GM10266 (cell line): ENCODE results near the gene HOXC4.

ENCODE experiments used
- DNase-seq: peaks from one replicate; pipeline ENCODE4 v3.0.0; 2012; ENCODE audit errors: extremely low spot score
- TF ChIP-seq, protein P1 (sequence below): IDR thresholded peaks from 2 replicates; pipeline ENCODE4 v1.5.1; 2012; ENCODE audit warnings: mild to moderate bottlenecking, low read depth; ENCODE audit not compliant: control insufficient read depth, insufficient read depth; ENCODE audit errors: missing control alignments

The HOXC4 gene

GRCh38 chr12:54007538-54008259 is 45.9 kb upstream of the HOXC4 start:
- TF ChIP-seq, protein P1, sequence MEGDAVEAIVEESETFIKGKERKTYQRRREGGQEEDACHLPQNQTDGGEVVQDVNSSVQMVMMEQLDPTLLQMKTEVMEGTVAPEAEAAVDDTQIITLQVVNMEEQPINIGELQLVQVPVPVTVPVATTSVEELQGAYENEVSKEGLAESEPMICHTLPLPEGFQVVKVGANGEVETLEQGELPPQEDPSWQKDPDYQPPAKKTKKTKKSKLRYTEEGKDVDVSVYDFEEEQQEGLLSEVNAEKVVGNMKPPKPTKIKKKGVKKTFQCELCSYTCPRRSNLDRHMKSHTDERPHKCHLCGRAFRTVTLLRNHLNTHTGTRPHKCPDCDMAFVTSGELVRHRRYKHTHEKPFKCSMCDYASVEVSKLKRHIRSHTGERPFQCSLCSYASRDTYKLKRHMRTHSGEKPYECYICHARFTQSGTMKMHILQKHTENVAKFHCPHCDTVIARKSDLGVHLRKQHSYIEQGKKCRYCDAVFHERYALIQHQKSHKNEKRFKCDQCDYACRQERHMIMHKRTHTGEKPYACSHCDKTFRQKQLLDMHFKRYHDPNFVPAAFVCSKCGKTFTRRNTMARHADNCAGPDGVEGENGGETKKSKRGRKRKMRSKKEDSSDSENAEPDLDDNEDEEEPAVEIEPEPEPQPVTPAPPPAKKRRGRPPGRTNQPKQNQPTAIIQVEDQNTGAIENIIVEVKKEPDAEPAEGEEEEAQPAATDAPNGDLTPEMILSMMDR: no peak
- no peak for DNase-seq

GRCh38 chr12:54008260-54008552 is 45.4 kb upstream of the HOXC4 start:
- TF ChIP-seq, protein P1: no peak
- DNase-seq: no peak

GRCh38 chr12:54009171-54010052 is 44.2 kb upstream of the HOXC4 start:
- TF ChIP-seq, protein P1: no peak
- DNase-seq: no peak

DNA sequence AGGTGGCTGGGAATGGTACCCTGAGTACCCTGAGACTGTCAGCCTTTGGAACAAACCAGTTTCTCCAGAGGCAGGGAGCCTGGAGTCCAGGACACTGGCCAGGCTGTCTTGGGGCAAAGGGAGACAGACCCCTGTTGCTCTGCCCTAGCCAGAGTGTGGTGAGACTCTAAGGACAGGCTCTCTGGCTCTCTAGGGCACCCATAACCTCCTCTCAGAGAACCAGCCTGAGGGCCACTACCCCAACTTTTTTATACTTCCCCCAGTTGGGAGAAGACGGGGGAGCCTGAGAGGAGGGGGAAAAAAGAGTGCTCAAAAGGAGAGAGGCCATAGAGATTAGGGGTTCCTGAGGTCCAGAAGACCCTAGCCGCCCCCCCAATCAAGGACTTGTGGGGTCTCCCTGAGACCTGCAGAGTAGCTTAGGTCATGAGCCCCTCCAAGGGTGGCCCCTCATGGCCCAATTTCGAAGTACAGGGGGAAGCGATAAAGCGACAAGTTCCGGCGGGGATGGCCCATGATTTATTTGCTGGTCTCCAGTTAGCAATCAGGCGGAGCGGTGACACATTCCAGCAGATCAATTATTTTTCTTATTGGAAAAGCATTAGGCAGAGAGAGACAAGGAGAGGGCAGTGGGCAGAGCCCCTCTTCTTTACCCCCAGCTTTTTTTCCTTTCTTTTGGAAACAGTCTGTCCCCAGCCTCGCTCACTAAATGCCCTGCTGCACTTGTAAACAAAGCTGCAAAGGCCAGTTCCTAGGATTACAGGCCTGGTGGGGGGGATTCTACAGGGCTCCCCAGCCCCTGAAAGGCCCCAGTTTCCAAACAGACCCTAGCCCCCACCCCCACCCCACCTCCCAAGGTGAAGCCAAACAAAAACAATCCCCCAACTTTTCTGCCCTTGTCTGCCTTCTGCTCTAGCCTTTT is 43.3 kb upstream of the HOXC4 start:
- no peak for DNase-seq
- TF ChIP-seq, protein P1: no peak

GRCh38 chr12:54010972-54011664 is 42.5 kb upstream of the HOXC4 start:
- TF ChIP-seq, protein P1: no peak
- DNase-seq: no peak

- DNase-seq: no peak
- TF ChIP-seq, protein P1: no peak
These were observed 41.7 kb upstream of the HOXC4 start for GRCh38 chr12:54011665-54012532.
